HG03460 (cell line): ENCODE measurements around the gene SIN3A.
"Not testable (repeated sequence)": the region's sequence is repeated elsewhere in the genome, so short reads cannot be mapped to it uniquely, and the experiment has no call there.

Source experiments
- ATAC-seq: cut with Tn5 transposase; IDR thresholded peaks from one replicate; pipeline ENCODE4 v1.9.1; 2021; ENCODE audit not compliant: unreplicated experiment

The SIN3A gene

DNA sequence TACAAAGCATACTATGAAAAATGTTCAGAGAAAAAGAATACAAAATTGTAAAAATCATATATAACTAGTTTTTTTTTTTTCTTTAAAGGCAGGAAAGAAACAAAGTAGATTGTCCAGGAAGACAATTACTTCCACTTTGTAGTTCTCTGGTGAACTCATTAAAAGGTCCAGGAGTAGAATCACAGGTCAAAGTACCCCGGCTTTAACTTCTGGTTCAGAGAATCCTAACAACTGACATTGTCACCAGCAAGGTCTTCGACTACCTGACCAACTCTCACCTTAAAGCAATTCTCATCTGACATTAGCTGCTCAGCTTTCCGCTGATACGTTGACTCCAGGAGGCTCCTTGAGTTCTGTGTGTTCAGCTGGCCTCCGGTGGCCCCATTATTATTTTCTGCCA is 67.5 kb downstream of the SIN3A start:
- ATAC-seq, result not testable (repeated sequence)

- no peak for ATAC-seq
These were observed 70.7 kb downstream of the SIN3A start for GRCh38 chr15:75380773-75381172.

DNA sequence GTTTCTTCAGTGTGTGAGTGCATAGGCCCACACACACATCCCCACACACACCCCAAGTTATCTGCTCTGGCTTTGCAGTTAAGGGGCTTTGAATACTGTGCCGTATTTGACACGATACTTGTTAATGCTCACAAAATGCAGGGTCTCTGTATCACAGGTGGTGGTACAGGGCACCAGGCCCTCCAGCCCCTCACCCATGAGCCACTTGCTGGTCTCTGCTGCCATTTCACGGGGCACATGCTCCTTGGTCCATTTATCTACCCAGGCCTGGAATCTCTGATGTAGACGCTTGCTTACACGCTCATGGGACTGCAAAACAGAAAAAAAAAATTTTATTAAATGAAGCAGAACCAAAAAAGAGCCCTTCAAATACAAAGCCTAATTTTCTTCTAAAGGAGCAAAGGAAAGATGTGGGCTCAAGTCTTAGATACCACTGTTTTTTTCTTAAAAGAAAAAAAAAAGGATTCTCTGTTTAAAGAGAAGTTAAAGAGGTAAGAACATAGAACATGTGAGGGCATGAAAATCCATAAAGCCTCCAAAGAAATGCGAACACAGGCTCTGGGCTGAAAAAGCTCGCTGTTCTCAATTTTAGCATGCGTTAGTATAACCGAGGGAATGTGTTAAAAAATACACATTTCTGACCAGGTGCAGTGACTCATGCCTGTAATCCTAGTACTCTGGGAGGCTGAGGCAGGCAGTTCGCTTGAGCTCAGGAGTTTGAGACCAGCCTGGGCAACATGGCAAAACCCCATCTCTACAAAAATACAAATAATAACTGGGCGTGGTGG is 79.4 kb downstream of the SIN3A start:
- no peak for ATAC-seq

DNA sequence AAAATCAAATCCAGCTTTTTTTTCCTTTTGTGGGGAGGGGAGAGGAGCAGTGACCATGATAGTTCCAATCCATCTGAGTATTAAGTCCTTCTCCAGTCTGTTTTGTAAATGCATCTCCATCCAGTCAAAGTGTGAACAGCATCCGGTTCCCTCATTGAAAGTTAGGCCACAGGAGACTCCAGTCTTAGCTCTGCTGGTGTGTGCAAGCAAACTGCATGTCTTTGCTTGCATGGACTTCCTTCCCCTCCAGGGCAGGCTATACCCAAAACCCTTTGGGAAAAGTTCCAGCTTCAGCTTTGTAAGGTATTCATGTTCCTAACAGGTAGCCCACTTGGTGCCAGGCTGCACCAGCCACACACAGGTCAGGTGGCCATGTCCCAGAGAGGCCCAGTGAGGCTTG is 80.0 kb downstream of the SIN3A start:
- no peak for ATAC-seq

GRCh38 chr15:75369897-75370581 is 81.5 kb downstream of the SIN3A start:
- no peak for ATAC-seq

DNA sequence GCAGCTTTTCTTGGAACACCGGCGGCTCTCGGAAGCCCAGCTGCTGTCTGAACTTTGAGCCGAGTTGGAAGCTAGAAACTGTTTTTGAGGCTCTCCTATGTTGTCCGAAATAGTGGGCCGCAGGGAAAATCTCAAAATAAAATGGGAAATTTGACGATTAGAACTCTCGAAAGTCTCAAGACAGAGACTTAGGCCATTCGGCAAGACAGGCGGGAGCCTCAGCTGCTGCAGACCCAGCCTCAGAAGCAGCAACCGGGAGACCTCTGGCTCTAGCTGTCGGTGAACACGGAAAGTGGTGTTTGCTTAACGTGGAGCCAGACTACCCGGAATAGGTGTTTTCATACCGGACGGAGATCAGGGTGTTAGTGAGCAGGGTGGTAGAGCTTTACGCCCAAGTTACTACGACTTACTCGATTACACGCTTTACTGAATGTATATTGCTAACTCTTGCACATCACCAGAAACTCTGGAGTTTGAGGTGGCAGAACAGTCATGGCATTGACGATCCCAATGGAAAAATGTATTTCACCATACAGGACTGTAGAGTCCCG is 82.7 kb downstream of the SIN3A start:
- peak; percentile 2 for ATAC-seq

DNA sequence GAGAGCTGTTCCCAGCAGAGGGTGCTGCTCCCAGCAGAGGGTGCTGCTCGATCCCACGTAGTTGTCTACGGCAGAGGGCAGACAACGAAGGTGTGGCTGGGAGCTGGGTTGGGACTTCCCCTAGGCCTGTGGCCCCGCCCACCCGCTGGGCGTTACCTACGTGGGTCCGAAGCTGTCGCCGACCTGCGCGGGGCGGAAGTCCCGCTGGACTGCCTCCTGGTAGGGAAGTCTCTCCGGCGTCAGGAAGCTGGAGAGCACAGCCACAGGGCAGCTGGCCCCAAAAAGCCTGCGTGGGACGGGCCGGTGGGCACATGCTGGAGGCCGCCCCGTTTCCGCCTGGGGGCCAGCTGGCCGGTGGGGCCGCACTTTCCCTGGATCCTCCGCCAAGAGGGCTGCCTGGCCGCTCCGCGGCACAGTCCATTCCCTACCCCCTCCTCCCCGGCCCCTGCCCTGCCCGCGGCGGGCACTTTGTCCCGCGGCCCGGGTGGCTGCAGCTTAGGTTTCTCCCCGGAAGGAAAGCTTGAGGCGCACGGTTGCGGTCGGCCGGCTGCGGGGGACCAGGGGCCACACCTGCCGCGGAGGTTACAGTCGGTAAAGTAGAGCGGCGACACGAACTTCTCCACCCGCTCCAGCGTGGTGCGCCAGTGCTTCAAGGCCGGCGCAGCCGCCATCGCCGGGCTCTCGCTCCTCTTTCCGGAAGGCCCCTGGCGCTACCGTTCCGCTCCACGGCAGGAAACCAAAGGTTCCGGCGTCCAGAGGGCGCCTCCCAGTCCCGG is 83.4 kb downstream of the SIN3A start, which contains the start of gene MAN2C1:
MAN2C1 (minus strand) TSS at position 695 of the 776 bp plus-strand sequence; CDS start at position 671, 24 bp downstream.
- peak; percentile 81 for ATAC-seq

- no peak for ATAC-seq
These were observed 84.0 kb downstream of the SIN3A start for GRCh38 chr15:75367406-75367912.

GRCh38 chr15:75367006-75367405 is 84.5 kb downstream of the SIN3A start:
- ATAC-seq, result no peak

DNA sequence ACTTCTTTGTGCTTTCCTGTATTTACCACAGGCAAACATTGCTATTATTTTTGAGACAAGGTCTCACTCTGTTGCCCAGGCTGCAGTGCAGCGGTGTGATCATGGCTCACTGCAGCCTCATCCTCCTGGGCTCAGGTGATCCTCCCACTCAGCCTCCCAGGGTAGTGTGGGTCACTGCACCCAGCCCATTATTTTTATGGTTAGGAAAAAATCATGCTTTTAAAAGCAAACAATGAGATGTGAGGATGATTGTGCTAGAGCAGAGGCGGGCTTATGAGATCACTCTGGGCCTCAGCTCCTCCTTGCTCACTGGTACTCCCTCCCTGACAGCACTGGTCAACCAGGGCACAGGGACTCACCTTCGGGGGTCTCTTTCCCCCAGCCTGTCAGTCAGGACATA is 85.3 kb downstream of the SIN3A start:
- no peak for ATAC-seq

DNA sequence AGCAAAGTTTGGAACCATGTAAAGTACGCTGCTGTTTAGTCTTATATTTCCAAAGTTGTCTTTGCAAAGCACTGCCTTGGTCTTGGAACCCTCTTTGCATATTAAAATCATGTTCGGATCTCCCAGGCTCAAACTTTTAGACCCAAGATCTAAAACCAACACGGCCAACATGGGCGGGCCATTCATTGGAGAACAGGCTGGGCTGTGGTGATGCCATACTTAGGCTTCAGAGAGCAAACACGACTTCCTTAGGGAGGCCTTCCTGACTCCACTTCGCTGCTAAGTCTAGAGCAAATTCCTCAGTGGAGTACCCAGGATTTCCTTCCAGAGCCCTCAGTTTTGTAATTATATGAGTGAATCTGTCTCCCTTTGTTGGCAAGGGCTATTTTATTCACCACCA is 86.6 kb downstream of the SIN3A start:
- no peak for ATAC-seq

DNA sequence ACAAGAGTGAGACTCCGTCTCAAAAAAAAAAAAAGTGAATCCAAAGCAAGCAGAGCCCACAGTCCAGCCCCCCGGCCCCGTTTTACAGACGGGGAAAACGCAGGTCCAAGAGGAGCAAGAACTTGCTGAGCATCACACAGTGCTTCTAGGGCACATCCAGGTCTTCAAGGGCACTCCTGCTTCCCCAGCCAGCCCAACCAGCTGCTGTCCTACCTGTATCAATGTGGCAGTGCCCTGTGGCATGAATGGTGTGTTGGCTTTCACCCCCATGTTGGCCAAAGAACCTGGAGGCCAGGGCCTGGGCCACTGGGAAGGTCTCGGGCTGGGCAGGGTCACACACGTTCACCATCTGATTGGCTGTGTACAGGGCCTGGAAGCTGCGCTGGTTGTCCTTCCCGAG is 87.7 kb downstream of the SIN3A start:
- ATAC-seq, result no peak

DNA sequence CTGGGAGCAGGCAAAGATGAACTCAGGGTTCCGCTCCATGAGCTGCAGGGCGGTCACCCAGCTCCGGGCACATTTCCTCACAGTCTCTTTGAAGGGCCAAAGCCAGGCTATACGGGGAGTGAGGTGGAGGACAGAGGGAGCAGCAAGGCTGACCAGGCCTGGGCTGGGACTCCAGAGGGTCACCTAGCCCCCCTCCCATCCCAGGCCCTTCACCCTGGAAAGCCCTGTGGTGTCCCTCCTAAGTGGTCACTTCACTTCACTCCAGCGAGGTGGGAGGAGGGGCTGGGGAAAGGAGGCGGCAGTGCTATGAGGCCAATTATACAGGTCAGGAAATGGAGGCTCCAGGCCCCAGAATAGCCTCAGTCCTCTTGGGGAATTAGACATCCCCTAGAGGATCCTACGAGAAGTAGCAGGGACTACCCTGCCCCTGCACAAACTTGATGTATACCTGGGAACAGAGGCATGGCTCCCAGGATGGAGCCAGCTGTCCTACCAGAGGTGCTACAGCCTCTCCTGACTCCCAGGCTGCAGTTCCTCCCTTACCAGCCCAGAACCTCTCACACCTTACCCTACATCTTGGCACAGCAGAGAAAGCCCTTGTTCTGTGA is 88.7 kb downstream of the SIN3A start:
- ATAC-seq, result no peak

DNA sequence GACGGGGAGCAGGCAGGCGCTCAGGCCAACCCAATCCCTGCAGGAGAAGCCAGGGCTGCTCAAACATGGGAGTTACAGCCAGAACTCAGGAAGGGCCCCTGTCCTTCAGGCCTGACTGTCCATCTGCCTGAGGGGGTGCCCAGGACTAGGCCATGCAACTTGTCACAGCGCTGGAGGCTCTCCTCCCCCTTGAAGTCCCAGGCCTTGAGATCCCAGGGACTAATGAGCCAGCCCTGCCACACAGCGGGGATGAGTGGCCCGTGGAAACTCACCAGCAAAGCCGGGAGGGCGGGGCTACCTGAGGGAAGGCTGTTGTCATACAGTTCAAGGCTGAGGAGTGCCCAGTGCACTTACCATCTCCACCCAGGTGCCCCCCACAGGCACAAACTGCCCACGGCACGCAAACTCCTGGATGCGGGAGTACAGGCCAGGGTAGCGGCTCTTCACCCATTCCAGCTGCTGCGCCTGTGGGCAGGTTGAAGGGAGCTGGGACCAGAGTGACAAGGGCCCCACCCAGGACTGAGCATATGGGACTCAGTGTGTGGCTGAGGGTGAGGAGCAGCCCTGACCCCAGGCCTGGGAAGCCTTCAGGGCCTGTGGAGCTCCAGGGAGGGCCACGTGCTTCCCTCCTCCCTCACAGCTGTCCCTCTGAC is 89.4 kb downstream of the SIN3A start:
- ATAC-seq, result no peak

DNA sequence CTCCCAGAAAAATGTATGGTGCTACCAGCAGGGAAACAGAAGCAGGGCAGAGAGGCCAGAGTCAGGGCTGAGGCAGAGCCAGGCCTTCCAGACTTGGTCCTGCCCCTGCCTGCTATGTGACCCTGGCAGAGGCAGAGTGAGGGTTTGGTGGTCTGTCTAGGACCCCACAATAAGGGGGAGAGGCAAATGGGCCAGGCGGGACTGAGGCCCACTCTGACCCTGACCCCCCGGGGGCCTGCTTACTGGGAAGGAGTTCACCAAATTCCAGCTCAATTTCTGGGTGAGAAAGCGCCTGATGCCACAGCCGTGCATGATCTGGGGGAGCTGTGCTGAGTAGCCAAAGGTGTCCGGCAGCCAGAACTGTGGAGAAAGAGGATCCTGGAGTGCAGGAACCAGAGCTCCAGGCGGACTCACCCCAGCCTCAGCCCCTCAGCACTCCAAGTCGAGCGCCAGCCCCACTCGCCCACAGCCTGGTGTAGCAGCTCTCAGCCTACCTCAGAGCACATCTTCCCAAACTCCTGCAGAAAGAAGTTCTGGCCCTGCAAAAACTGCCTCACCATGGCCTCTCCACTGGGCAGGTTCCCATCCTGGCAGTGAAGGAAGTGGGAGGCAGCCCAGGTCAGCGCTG is 90.0 kb downstream of the SIN3A start:
- ATAC-seq, result no peak

DNA sequence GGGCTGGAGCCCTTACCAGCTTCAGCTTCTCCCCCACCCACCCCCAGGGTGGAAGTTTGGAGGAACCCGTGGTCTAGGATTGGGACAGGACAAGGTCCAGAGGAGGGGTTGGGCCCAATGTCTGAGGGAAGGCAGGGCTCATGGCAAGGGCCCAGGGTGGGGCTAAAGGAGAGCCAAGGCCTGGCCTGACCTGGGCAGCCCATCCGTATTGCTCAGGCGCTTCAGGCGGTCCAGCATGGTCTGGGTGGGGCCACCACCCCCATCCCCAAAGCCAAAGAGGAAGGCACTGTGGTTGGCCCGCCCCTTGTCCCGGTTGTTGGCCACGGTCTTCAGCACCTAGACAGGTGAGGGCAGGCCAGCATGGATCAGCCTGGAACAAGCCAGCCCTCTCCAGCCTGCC is 90.6 kb downstream of the SIN3A start:
- no peak for ATAC-seq

- no peak for ATAC-seq
These were observed 91.1 kb downstream of the SIN3A start for GRCh38 chr15:75360391-75360790.

DNA sequence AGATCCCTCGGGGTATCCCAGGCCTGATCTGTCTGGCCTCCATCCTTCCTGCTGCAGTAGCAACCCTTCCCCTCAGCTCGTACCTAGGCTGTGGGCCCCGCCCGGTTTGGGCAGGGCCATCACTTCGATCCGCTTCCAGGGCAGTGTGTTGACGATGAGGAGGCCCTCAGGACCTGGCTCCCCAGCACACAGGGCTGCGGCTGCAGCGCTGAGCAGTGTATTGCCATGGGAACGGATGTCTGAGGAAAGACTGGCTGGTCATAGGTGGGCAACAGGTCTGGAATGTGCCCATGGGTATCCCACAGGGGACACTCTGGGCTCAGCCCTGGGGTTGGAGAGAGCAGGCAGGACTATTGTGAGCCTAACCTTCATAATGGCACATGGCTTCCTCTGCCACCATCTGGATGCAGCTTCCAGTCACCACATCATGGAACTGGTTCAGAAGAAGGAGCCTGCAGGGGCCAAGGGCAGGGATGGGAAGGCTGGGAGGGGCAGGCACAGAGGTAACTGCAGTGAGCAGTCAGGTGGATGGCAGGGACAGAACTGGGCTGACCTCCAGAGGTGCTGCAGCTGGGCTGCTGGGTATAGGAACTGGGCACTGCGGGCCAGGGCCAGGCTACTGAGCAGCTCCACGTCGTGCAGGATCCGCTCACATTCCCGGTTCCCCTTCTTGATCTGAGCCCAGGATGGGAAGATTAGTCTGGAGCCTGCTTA is 91.8 kb downstream of the SIN3A start:
- ATAC-seq, result no peak
